ENCODE results near the gene TCF4. TPM values are rescaled to one million over a fixed set of nuclear protein-coding genes. Genes with fewer than 3 reads are reported as not detected.

Gene TCF4
- total and polyA plus RNA-seq, 2 of the 13 experiments (the other 11 are each of a cell fraction or from before 2014, with no cell fraction given) = not detected

- in situ Hi-C loops (cut with HindIII; ENCODE audit: extremely low pct_ligation_motif_present, low pct_unique_long_range_greater_than_20kb) = no loop called here
- no TSS peak for BruUV-seq (replicated peaks)
- Histone ChIP-seq H3K36me3 (replicated peaks in 1 of 2; ENCODE audit: control insufficient read depth in 1 of 2, insufficient read depth in 2 of 2, low read length in 2 of 2) (no peaks in the 10 kb centered on the region), H3K4me3 (replicated peaks in 1 of 3; ENCODE audit: insufficient read depth in 1 of 3, low read depth in 2 of 3, low read length in 3 of 3) (no peak overlapping the region), H3K27ac (ENCODE audit: extremely low read length, insufficient read depth, low read length) (no peak overlapping the region), H2AFZ (ENCODE audit: low read length) (no peak overlapping the region), H4K20me1 (ENCODE audit: insufficient read depth, low read length) (no peaks in the 10 kb centered on the region), H3K79me2 (ENCODE audit: insufficient read depth, low read length) (no peaks in the 10 kb centered on the region), H3K9me3 (ENCODE audit: low read length) (no peaks in the 10 kb centered on the region), H3K4me2 (ENCODE audit: low read depth, low read length) (no peak overlapping the region), H3K9ac (ENCODE audit: insufficient read depth, low read depth, low read length) (no peak overlapping the region), H3K27me3 (ENCODE audit: control insufficient read depth in 1 of 2, insufficient read depth in 2 of 2, low read length in 2 of 2) (no peaks in the 10 kb centered on the region), H3K4me1 (ENCODE audit: insufficient read depth, low read length) (no peaks in the 10 kb centered on the region)
- 13% methylated on average over 5 of the region's 5 CpGs for WGBS (ENCODE audit: low lambda C conversion rate)
- ChIA-PET CTCF (ENCODE audit: low intra/inter-chr PET ratio, low total read pairs) (no interaction called here), POLR2A (no interaction called here)
- no peak for TF ChIP-seq IRX3 (CRISPR knock-in tag; IDR thresholded peaks at IDR 0.05; ENCODE audit: borderline replicate concordance, low read depth)
- ATAC-seq (no peak), DNase-seq (ENCODE audit: low spot score) (no peak), FAIRE-seq (no peak)
- intact Hi-C loops (cut with micrococcal nuclease; ENCODE audit: unreplicated experiment) = no loop called here
Observed at GRCh38 chr18:55546851-55547704, 40.9 kb downstream of the TCF4 start.

DNA sequence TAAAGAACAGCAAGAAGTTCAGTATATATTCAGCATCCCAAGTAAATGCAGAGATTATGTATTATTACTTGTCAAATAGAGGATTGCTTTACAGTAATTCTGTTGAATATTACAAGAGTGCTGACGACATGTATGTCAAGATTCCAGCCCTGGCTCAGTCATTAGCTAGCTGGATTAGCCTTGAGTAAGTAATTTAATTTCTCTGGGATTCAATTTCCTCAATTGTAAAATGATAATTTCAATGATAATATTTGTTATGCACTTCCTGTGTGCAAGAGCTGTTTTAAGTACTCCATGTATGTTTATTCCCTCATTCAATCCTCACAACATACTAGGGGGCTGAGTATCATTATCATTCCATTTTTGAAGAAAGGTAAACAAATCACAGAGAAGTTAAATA is 44.0 kb downstream of the TCF4 start:
- ATAC-seq = no peak
- Histone ChIP-seq H4K20me1 (ENCODE audit: insufficient read depth, low read length) (no peaks in the 10 kb centered on the region), H3K4me1 (ENCODE audit: insufficient read depth, low read length) (no peaks in the 10 kb centered on the region), H2AFZ (ENCODE audit: low read length) (no peak overlapping the region), H3K79me2 (ENCODE audit: insufficient read depth, low read length) (no peaks in the 10 kb centered on the region), H3K27me3 (ENCODE audit: control insufficient read depth in 1 of 2, insufficient read depth in 2 of 2, low read length in 2 of 2) (no peaks in the 10 kb centered on the region), H3K4me2 (ENCODE audit: low read depth, low read length) (no peak overlapping the region), H3K36me3 (replicated peaks in 1 of 2; ENCODE audit: control insufficient read depth in 1 of 2, insufficient read depth in 2 of 2, low read length in 2 of 2) (no peaks in the 10 kb centered on the region), H3K27ac (ENCODE audit: extremely low read length, insufficient read depth, low read length) (no peak overlapping the region), H3K9me3 (ENCODE audit: low read length) (no peaks in the 10 kb centered on the region), H3K4me3 (replicated peaks in 1 of 3; ENCODE audit: insufficient read depth in 1 of 3, low read depth in 2 of 3, low read length in 3 of 3) (no peak overlapping the region), H3K9ac (ENCODE audit: insufficient read depth, low read depth, low read length) (no peak overlapping the region)
- intact Hi-C loops (cut with micrococcal nuclease; ENCODE audit: unreplicated experiment) = no loop called here
- CTCF ChIA-PET (ENCODE audit: low intra/inter-chr PET ratio, low total read pairs) = no interaction called here
- WGBS (ENCODE audit: low lambda C conversion rate) = 0% methylated on average over 1 of the region's 1 CpG
- DNase-seq (ENCODE audit: low spot score) = no peak
- in situ Hi-C loops (cut with HindIII; ENCODE audit: extremely low pct_ligation_motif_present, low pct_unique_long_range_greater_than_20kb) = no loop called here
- BruUV-seq (replicated peaks) = no TSS peak
- POLR2A ChIA-PET = no interaction called here
- TF ChIP-seq NR2F1 (CRISPR knock-in tag; IDR thresholded peaks at IDR 0.05) (no peak), TERF1 (CRISPR knock-in tag; IDR thresholded peaks at IDR 0.05) (no peak), ZFP36L1 (CRISPR knock-in tag; IDR thresholded peaks at IDR 0.05) (no peak), TP53 (CRISPR knock-in tag; conservative IDR thresholded peaks at IDR 0.05) (no peak), ZNF780A (CRISPR knock-in tag; IDR thresholded peaks at IDR 0.05) (no peak), POLR2A (IDR thresholded peaks at IDR 0.05; ENCODE audit: insufficient read depth in 1 of 2, low read depth in 2 of 2, low read length in 2 of 2) (no peak), TBP (CRISPR knock-in tag; IDR thresholded peaks at IDR 0.05) (no peak), PHF20 (CRISPR knock-in tag; IDR thresholded peaks at IDR 0.05) (no peak)
- TF ChIP-seq, protein P1, sequence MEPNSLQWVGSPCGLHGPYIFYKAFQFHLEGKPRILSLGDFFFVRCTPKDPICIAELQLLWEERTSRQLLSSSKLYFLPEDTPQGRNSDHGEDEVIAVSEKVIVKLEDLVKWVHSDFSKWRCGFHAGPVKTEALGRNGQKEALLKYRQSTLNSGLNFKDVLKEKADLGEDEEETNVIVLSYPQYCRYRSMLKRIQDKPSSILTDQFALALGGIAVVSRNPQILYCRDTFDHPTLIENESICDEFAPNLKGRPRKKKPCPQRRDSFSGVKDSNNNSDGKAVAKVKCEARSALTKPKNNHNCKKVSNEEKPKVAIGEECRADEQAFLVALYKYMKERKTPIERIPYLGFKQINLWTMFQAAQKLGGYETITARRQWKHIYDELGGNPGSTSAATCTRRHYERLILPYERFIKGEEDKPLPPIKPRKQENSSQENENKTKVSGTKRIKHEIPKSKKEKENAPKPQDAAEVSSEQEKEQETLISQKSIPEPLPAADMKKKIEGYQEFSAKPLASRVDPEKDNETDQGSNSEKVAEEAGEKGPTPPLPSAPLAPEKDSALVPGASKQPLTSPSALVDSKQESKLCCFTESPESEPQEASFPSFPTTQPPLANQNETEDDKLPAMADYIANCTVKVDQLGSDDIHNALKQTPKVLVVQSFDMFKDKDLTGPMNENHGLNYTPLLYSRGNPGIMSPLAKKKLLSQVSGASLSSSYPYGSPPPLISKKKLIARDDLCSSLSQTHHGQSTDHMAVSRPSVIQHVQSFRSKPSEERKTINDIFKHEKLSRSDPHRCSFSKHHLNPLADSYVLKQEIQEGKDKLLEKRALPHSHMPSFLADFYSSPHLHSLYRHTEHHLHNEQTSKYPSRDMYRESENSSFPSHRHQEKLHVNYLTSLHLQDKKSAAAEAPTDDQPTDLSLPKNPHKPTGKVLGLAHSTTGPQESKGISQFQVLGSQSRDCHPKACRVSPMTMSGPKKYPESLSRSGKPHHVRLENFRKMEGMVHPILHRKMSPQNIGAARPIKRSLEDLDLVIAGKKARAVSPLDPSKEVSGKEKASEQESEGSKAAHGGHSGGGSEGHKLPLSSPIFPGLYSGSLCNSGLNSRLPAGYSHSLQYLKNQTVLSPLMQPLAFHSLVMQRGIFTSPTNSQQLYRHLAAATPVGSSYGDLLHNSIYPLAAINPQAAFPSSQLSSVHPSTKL (CRISPR knock-in tag; IDR thresholded peaks at IDR 0.05) = no peak
- no peak for FAIRE-seq

All from HepG2 (cell line).